Activated naive CD4-positive, alpha-beta T cell treated with anti-CD3 and anti-CD28 coated beads, Interleukin-2, amount 50 U/mL, for 72 hours (primary cell): ENCODE measurements around the gene NXN. TPM values are rescaled to one million over a fixed set of nuclear protein-coding genes. Genes with fewer than 3 reads are reported as not detected.
"Not testable (repeated sequence)": the region's sequence is repeated elsewhere in the genome, so short reads cannot be mapped to it uniquely, and the experiment has no call there.

Source experiments
- ATAC-seq, 2 donors: fragments of 150-1000 bp; cut with Tn5 transposase; 2 replicates each; pipeline ENCODE4 v1.10.0; 2021; ENCODE audit warnings: mild to moderate bottlenecking in 2 of 2, moderate library complexity in 2 of 2
- DNase-seq, 2 donors: peaks; one replicate each; pipeline ENCODE4 v3.0.0; 2021 to 2022; ENCODE audit warnings: low spot score in 2 of 2
- H3K27ac Mint-ChIP-seq, 2 donors: one replicate each; pipeline ENCODE4 v1.8.0; 2022; ENCODE audit warnings: mild to moderate bottlenecking in 2 of 2, mixed read lengths in 2 of 2
- H3K36me3 Mint-ChIP-seq, 2 donors: one replicate each; pipeline ENCODE4 v1.8.0; 2022; ENCODE audit warnings: mixed read lengths in 2 of 2
- H3K9me3 Mint-ChIP-seq, 2 donors: one replicate each; pipeline ENCODE4 v1.8.0; 2022; ENCODE audit warnings: mixed read lengths in 2 of 2
- total RNA-seq, 2 donors: library from RNA; stranded (reverse); gene quantifications; one replicate each; pipeline ENCODE4 v1.2.3, GENCODE V29; 2022

NXN gene
- total RNA-seq, 2 donors from 2014 or later = 0.39 to 0.80 TPM

- H3K36me3 Mint-ChIP-seq = no peaks in the 10 kb centered on the region
- no peaks in the 10 kb centered on the region for H3K9me3 Mint-ChIP-seq
- no peak for ATAC-seq
- no peak for DNase-seq
- no peak overlapping the region for H3K27ac Mint-ChIP-seq
Measured at GRCh38 chr17:921161-921560, 58.4 kb downstream of the NXN start.

DNA sequence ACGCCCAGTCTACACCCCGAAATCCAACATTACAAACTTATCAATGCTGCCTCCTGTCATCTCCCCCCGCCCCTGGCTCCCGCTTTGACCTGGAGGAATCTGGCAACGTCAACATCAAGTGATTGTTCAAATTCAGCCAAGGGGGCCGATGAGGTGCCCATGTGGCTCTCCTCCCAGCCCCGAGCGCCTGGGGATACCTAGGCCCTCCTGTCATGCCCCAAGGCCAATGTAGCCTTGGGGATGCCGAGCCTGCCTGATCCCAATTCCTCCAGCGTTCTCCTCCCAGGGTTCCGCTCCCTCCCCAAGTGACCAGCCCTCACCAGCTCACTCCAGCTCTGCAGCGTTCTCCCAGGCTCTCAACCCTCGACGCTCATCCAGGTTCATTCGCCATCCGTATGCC, 59.4 kb downstream of the NXN start:
- H3K9me3 Mint-ChIP-seq = no peaks in the 10 kb centered on the region
- no peak for ATAC-seq
- no peaks in the 10 kb centered on the region for H3K36me3 Mint-ChIP-seq
- no peak for DNase-seq
- no peak overlapping the region for H3K27ac Mint-ChIP-seq

GRCh38 chr17:917941-918740, 61.4 kb downstream of the NXN start:
- Mint-ChIP-seq H3K27ac (peak overlapping the region in 1 of 2 donors; percentile 17), H3K36me3 (no peaks in the 10 kb centered on the region), H3K9me3 (no peaks in the 10 kb centered on the region)
- DNase-seq (no peak), ATAC-seq (no peak)

DNA sequence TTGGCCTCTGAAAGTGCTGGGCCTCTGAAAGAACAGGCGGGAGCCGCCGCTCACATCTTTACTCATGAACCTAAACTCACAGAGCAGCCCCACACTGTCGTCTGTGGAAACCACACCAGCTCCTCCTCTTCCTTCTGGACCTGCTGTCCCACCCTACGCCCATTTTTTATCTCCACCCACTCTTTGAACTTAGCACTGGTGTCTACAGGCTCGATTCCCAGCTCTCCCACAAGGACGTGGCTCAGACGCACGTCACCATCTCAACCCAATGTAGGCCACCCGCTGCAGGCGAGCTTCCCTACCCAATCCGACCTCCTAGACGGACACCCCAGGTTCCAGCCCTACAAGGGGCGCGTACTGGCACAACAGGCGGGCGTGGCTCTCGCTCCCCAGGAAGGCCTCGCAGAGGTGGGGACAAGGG, 62.2 kb downstream of the NXN start:
- ATAC-seq (no peak), DNase-seq (no peak)
- H3K9me3 Mint-ChIP-seq = no peaks in the 10 kb centered on the region
- no peak overlapping the region for H3K27ac Mint-ChIP-seq
- H3K36me3 Mint-ChIP-seq = no peaks in the 10 kb centered on the region

DNA sequence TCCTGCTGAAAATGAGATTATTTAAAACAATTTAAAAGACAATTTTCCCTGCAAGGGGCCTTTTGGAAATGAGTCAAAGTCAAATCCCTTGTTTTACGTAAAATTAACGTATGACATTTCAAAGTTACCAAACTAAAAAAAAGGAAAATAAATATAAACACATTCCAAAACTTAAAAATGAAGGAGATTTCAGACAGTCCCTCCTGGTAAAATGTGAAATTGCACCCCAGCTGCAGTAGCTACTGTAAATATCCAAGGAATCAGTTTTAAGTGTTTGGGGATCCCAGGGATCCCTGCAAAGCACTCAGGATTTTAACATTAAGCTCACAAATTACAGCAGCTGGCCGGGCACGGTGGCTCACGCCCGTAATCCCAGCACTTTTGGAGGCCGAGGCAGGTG, 63.3 kb downstream of the NXN start:
- no peaks in the 10 kb centered on the region for H3K36me3 Mint-ChIP-seq
- H3K27ac Mint-ChIP-seq = no peak overlapping the region
- no peaks in the 10 kb centered on the region for H3K9me3 Mint-ChIP-seq
- ATAC-seq (no peak), DNase-seq (no peak)

DNA sequence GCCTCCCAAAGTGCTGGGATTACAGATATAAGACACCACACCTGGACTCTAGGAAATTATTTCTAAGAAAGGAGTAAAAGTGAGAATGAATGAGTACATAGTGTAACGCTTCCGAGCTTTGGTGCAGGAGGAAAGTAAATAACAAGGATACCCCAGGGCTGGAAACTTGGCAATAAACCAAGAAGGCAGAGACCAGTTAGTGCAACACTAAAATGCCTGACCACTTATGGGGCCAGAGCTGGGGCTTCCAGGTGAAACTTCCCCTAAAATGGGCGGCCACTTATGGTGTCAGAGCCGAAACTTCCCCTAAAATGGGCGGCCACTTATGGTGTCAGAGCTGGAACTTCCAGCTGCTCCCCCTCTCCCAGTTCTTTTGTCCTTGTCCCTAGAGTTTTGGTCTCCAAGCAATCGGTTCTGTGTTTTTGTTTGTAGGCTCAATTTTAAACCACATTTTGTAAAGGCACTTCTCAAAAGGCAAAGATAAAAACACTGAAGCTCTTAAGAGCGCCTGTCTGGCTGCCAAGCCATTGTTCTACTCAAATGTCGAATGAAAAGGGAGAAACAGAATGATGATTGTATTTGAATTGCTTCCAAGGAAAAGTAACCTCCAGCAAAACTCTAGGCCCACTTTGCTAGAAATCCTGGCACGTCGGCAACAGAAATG, 63.9 kb downstream of the NXN start:
- H3K27ac Mint-ChIP-seq = no peak overlapping the region
- no peak for DNase-seq
- ATAC-seq = no peak
- H3K36me3 Mint-ChIP-seq = no peaks in the 10 kb centered on the region
- H3K9me3 Mint-ChIP-seq = no peaks in the 10 kb centered on the region

- DNase-seq = no peak
- ATAC-seq = no peak
- Mint-ChIP-seq H3K27ac (no peak overlapping the region), H3K9me3 (no peaks in the 10 kb centered on the region), H3K36me3 (no peaks in the 10 kb centered on the region)
Measured at GRCh38 chr17:914561-914960, 65.0 kb downstream of the NXN start.

GRCh38 chr17:913207-913606, 66.4 kb downstream of the NXN start:
- no peak overlapping the region for H3K27ac Mint-ChIP-seq

GRCh38 chr17:909642-910323, 69.8 kb downstream of the NXN start:
- Mint-ChIP-seq H3K9me3 (no peaks in the 10 kb centered on the region), H3K27ac (no peak overlapping the region), H3K36me3 (no peaks in the 10 kb centered on the region)
- no peak for DNase-seq
- ATAC-seq = no peak

More at GRCh38 chr17:913207-913606, 66.4 kb downstream of the NXN start:
- Mint-ChIP-seq H3K36me3 (no peaks in the 10 kb centered on the region), H3K9me3 (no peaks in the 10 kb centered on the region)
- no peak for DNase-seq
- no peak for ATAC-seq

DNA sequence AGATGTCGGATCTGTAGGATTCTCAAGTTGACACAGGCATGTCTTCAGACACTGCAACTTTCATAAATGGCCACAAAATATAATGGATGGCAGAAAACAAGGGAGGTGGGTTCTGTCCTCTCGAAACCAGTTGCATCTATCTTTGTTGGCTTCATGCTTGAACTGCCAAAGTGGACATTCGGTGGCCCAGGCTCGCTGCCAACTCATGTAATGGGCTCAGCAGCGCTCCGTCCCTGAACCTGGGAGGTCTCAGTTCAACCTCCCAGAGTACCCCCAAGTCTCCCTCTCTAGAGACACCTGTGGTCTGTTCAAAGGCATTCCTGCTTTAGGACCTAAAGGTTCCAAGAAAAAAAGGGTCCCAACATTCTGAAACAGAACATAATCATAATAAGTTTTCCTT, 71.9 kb downstream of the NXN start:
- no peaks in the 10 kb centered on the region for H3K9me3 Mint-ChIP-seq
- H3K36me3 Mint-ChIP-seq = no peaks in the 10 kb centered on the region
- DNase-seq = no peak
- H3K27ac Mint-ChIP-seq = no peak overlapping the region
- no peak for ATAC-seq

DNA sequence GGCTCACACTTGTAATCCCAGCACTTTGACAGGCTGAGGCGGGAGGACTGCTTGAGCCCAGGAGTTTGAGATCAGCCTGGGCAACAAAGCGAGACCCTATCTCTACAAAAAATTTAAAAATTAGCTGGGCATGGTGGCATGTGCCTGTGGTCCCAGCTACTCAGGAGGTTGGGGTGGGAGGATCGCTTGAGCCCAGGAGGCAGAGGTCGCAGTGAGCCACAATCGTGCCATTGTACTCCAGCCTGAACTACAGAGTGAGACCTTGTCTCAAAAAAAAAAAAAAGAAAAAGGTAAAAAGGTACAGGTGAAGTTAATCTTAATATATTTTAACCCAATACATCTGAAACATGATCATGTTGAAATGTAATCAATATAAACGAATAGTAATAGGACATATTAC, 73.9 kb downstream of the NXN start:
- DNase-seq, H3K27ac Mint-ChIP-seq, ATAC-seq, H3K9me3 Mint-ChIP-seq, H3K36me3 Mint-ChIP-seq: not testable (repeated sequence)

GRCh38 chr17:903691-904481, 75.7 kb downstream of the NXN start:
- H3K27ac Mint-ChIP-seq = no peak overlapping the region
- no peaks in the 10 kb centered on the region for H3K36me3 Mint-ChIP-seq
- no peak for DNase-seq
- H3K9me3 Mint-ChIP-seq = no peaks in the 10 kb centered on the region
- no peak for ATAC-seq

- Mint-ChIP-seq H3K36me3 (no peaks in the 10 kb centered on the region), H3K9me3 (no peaks in the 10 kb centered on the region), H3K27ac (peak overlapping the region in 1 of 2 donors; percentile 52)
- no peak for ATAC-seq
- DNase-seq = no peak
Measured at GRCh38 chr17:902463-902862, 77.1 kb downstream of the NXN start.

DNA sequence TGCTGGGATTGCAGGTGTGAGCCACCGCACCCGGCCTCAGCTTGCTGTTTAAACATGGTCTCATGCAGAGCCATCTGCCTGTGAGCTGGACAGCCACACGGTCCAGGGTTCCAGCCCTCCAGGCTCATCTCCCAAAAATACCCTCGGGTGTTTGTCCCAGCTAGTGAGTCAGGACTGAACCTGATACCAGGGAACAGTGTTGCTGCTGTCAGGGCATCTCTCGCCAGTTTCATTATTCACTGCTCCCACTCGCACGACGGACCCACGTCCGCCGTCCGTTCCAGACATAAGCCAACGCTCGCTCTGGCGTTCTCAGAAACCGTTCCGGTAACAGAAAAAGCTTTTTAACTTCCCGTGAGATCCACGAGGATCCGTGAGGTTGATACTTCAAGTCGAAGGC, 77.6 kb downstream of the NXN start:
- Mint-ChIP-seq H3K27ac (no peak overlapping the region), H3K36me3 (no peaks in the 10 kb centered on the region), H3K9me3 (no peaks in the 10 kb centered on the region)
- no peak for ATAC-seq
- no peak for DNase-seq

GRCh38 chr17:901191-901950, 78.2 kb downstream of the NXN start:
- H3K36me3 Mint-ChIP-seq = no peaks in the 10 kb centered on the region
- H3K27ac Mint-ChIP-seq = no peak overlapping the region
- no peak for DNase-seq

GRCh38 chr17:900336-900934, 79.1 kb downstream of the NXN start:
- no peaks in the 10 kb centered on the region for H3K9me3 Mint-ChIP-seq
- no peak for ATAC-seq
- H3K36me3 Mint-ChIP-seq = no peaks in the 10 kb centered on the region
- DNase-seq = no peak
- H3K27ac Mint-ChIP-seq = no peak overlapping the region

More at GRCh38 chr17:901191-901950, 78.2 kb downstream of the NXN start:
- no peaks in the 10 kb centered on the region for H3K9me3 Mint-ChIP-seq
- no peak for ATAC-seq
